Right atrium auricular region (tissue), 2 donors: ENCODE measurements around the gene GAREM1. TPM values are rescaled to one million over a fixed set of nuclear protein-coding genes. Genes with fewer than 3 reads are reported as not detected.

Experiments used
- DNase-seq: peaks from one replicate; pipeline ENCODE4 v3.0.0-alpha.2; 2019; ENCODE audit warnings: low spot score
- H3K27ac ChIP-seq, 2 donors: fragments of 200-600 bp; sonication (generic); 1 replicate in 1 of 2; 2 replicates in 1 of 2; pipeline ENCODE4 v1.5.1; 2016 to 2019
- H3K27me3 ChIP-seq, 2 donors: fragments of 200-600 bp; sonication (generic); one replicate each; pipeline versions ENCODE4 v1.5.1 to v1.6.0; 2017 to 2019
- H3K36me3 ChIP-seq: fragments of 200-600 bp; sonication (generic); one replicate; pipeline ENCODE4 v1.5.1; 2016
- H3K4me1 ChIP-seq, 2 donors: fragments of 200-600 bp; sonication (generic); one replicate each; pipeline versions ENCODE4 v1.5.1 to v1.6.0; 2017 to 2019
- H3K4me3 ChIP-seq, 2 donors: fragments of 200-600 bp; sonication (generic); 1 replicate in 1 of 2; 2 replicates in 1 of 2; pipeline ENCODE4 v1.5.1; 2017 to 2019; ENCODE audit warnings: mild to moderate bottlenecking in 1 of 2, moderate library complexity in 1 of 2
- H3K9me3 ChIP-seq, 2 donors: fragments of 200-600 bp; sonication (generic); one replicate each; pipeline ENCODE4 v1.5.1; 2019
- total RNA-seq, 2 donors: library from RNA; depleted of rRNA; stranded (reverse); fragments of >200 nt; gene quantifications; one replicate each; pipeline ENCODE4 v1.1.0, GENCODE V29; 2016
- TF ChIP-seq, protein P1 (sequence below), 2 donors: fragments of 200-600 bp; sonication (generic); IDR thresholded peaks; one replicate each; pipeline ENCODE4 v1.5.1; 2019; ENCODE audit warnings: antibody characterized with exemption in 2 of 2

GAREM1 gene
- total RNA-seq, 2 donors from 2014 or later = 13.6 to 19.3 TPM

DNA sequence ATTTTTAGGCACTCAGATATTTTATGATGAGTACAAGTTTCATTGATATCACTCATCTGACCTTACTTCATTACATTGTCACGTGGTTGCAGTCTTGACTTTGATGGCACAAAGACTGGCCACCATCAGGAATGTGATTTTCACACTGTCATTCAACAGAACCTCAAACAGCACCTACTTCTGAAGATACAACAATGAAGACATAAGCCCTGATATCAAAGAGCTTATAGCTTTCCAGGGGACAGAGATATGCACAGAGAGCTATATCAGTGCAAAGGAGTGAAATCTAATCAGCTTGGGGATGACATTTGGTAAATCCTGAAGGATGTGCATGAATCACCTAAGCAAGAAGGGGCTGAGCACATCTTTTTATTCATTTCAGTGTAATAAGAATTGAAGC lies 208.6 kb downstream of the GAREM1 start:
- Histone ChIP-seq H3K9me3 (no peaks in the 10 kb centered on the region), H3K4me3 (no peak overlapping the region), H3K36me3 (no peaks in the 10 kb centered on the region), H3K27me3 (no peaks in the 10 kb centered on the region), H3K4me1 (no peaks in the 10 kb centered on the region), H3K27ac (no peak overlapping the region)
- TF ChIP-seq, protein P1, sequence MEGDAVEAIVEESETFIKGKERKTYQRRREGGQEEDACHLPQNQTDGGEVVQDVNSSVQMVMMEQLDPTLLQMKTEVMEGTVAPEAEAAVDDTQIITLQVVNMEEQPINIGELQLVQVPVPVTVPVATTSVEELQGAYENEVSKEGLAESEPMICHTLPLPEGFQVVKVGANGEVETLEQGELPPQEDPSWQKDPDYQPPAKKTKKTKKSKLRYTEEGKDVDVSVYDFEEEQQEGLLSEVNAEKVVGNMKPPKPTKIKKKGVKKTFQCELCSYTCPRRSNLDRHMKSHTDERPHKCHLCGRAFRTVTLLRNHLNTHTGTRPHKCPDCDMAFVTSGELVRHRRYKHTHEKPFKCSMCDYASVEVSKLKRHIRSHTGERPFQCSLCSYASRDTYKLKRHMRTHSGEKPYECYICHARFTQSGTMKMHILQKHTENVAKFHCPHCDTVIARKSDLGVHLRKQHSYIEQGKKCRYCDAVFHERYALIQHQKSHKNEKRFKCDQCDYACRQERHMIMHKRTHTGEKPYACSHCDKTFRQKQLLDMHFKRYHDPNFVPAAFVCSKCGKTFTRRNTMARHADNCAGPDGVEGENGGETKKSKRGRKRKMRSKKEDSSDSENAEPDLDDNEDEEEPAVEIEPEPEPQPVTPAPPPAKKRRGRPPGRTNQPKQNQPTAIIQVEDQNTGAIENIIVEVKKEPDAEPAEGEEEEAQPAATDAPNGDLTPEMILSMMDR (IDR thresholded peaks at IDR 0.05) = no peak
- no peak for DNase-seq

DNA sequence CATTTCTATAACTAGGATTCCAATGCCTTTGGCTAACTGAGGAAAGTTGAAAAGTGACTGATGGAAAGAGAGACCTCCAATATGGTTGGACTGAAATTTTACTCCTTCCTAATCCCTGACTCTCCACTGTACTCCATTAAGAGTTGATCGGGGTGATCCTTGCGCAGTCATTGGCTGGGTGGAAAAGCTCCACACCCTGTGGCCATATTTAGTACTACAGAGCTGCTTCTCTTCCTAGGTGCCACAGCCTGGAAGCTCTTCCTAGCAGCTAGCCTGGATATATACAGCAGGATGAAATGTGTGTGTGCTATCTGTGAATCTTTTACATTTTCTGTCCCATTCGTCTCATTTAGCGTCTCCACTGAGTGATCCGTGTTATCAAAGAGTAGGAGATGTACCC lies 209.7 kb downstream of the GAREM1 start:
- TF ChIP-seq, protein P1 (IDR thresholded peaks at IDR 0.05) = no peak
- Histone ChIP-seq H3K36me3 (no peaks in the 10 kb centered on the region), H3K27me3 (no peaks in the 10 kb centered on the region), H3K27ac (no peak overlapping the region), H3K4me3 (no peak overlapping the region), H3K4me1 (no peaks in the 10 kb centered on the region), H3K9me3 (no peaks in the 10 kb centered on the region)
- no peak for DNase-seq

DNA sequence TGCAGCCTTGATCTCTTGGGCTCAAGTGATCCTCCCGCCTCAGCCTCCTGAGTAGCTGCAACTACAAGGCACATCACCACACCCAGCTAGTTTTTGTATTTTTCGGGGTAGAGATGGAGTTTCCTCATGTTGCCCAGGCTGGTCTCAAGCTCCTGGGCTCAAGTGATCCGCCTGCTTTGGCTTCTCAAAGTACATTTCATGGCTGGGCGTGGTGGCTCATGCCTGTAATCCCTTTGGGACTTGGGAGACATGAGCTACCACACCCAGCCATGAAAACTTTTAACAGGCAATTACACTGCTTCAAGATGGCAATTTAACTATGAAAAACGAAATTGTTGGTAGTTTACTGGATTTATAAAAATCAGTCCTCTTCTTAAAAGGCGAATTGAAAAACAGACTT lies 211.1 kb downstream of the GAREM1 start:
- TF ChIP-seq, protein P1 (IDR thresholded peaks at IDR 0.05) = no peak
- H3K36me3 ChIP-seq = no peaks in the 10 kb centered on the region
- no peak overlapping the region for H3K4me3 ChIP-seq
- no peak for DNase-seq
- H3K4me1 ChIP-seq = no peaks in the 10 kb centered on the region
- H3K9me3 ChIP-seq = no peaks in the 10 kb centered on the region
- H3K27me3 ChIP-seq = no peaks in the 10 kb centered on the region
- no peak overlapping the region for H3K27ac ChIP-seq

DNA sequence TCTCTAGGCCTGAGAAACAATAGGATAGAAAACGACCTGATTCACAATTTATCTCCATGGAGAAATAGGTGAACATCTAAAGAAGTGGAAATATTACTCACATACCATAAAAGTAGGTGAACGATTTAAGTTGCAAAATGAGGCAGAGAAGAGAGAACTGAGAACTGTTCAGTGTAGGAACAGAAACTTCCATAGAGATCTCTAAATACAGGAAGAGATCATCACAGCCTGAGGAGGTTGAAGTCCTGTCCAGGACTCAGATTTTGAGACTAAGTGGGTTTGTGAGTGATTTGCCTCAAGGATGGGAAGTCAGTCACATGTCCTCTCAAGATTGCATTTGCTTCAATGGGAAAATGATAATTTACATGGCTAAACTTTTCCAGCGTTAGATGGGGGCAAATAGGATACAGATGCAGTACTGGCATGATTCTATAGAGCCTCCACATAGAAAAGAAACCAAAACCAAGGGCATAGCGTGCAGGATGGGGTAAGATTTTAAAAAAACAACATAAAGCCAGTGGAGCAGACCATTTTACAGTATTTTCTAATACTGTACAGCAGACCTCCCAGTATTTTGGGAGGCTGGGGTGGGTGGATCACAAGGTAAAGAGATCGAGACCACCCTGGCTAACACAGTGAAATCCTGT lies 212.0 kb downstream of the GAREM1 start:
- H3K27me3 ChIP-seq = no peaks in the 10 kb centered on the region
- H3K4me3 ChIP-seq = no peak overlapping the region
- DNase-seq = no peak
- H3K4me1 ChIP-seq = no peaks in the 10 kb centered on the region
- TF ChIP-seq, protein P1 (IDR thresholded peaks at IDR 0.05) = no peak
- no peak overlapping the region for H3K27ac ChIP-seq
- H3K36me3 ChIP-seq = no peaks in the 10 kb centered on the region
- H3K9me3 ChIP-seq = no peaks in the 10 kb centered on the region

DNA sequence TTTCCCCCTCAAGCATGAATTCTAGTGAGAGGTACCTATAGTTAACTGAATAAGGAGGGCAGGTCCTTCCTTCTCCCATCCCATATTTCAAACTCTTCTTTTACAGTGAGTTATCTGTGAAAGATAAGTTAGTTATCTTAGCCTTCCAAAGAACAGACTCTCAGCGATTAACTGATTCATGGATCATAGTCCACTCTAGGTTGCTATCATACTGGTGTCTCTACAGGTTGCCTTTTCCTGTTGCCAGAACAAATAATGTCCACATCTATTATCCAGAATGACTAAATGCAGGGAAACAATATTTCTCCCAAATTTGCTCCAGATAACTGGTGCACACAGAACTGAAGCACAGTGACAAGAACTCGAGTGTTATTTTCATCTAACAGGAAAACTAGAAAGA lies 212.5 kb downstream of the GAREM1 start:
- no peaks in the 10 kb centered on the region for H3K4me1 ChIP-seq
- H3K36me3 ChIP-seq = no peaks in the 10 kb centered on the region
- no peaks in the 10 kb centered on the region for H3K9me3 ChIP-seq
- no peak overlapping the region for H3K4me3 ChIP-seq
- H3K27ac ChIP-seq = no peak overlapping the region
- TF ChIP-seq, protein P1 (IDR thresholded peaks at IDR 0.05) = no peak
- no peaks in the 10 kb centered on the region for H3K27me3 ChIP-seq
- no peak for DNase-seq
